C4-2B (cell line): ENCODE results near the gene AIFM1.

ENCODE experiments used
- H3K27ac ChIP-seq: fragments of 450-650 bp; 2 replicates; pipeline ENCODE4 v1.5.1; 2017
- ZFX ChIP-seq: fragments of 450-650 bp; IDR thresholded peaks from 2 replicates; pipeline ENCODE4 v1.6.1; 2017
- TF ChIP-seq, protein P1 (sequence below): fragments of 450-650 bp; conservative IDR thresholded peaks from 2 replicates; pipeline ENCODE4 v1.5.1; 2017; ENCODE audit warnings: mild to moderate bottlenecking

The AIFM1 gene

DNA sequence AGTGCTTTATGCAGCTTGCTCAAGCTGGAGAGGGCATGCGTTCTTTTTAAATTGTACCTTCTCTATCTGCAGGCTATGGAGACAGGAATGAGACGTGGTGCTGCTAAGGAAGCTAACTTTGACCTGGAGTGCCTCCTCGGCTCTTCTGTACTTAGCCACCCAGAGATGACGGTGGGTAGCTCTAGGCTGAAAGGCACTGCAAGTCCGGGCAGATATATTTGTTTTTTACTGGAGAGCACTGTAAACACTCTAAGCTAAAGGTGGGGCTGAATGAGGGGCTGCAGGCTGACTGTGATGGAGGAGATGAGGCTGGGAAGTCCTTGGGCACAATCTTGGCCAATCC, 67.5 kb downstream of the AIFM1 start:
- no peak overlapping the region for H3K27ac ChIP-seq
- TF ChIP-seq, protein P1, sequence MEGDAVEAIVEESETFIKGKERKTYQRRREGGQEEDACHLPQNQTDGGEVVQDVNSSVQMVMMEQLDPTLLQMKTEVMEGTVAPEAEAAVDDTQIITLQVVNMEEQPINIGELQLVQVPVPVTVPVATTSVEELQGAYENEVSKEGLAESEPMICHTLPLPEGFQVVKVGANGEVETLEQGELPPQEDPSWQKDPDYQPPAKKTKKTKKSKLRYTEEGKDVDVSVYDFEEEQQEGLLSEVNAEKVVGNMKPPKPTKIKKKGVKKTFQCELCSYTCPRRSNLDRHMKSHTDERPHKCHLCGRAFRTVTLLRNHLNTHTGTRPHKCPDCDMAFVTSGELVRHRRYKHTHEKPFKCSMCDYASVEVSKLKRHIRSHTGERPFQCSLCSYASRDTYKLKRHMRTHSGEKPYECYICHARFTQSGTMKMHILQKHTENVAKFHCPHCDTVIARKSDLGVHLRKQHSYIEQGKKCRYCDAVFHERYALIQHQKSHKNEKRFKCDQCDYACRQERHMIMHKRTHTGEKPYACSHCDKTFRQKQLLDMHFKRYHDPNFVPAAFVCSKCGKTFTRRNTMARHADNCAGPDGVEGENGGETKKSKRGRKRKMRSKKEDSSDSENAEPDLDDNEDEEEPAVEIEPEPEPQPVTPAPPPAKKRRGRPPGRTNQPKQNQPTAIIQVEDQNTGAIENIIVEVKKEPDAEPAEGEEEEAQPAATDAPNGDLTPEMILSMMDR: no peak
- TF ChIP-seq ZFX: no peak

DNA sequence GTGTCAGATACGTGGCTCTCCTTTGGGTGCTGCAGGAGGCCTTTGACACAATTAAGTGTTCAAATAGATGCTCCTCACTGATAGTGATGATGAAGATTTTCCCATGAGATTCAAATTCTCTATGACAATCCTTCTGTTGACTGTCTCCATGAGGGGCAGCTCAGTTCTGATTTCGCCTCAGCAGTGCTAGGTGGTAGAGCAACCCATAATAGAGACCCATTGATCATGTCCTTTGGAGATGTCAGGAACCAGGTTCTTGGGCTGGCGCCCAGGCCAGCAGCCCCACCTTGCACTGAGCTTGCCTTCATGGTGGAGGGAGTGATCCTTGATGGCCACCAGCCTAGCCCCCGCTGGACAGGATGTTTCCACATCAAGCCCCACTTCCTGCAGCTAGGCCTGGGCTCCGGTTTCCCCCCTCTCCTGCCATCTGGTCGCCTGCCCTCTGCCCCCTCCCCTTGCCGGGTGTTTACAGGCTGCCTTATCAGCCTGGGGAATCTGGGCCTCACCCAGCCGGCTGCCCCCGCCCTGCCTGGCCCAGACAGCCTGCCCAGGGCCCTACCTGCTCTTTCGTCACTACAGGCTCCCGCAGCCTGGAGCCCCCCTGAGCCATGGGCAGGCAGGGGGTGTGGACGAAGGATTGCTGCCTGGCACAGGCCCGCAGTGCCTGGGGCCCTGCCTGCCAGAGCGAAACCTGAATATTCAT, 68.0 kb downstream of the AIFM1 start:
- H3K27ac ChIP-seq: no peak overlapping the region
- TF ChIP-seq, protein P1: no peak
- TF ChIP-seq ZFX: no peak

DNA sequence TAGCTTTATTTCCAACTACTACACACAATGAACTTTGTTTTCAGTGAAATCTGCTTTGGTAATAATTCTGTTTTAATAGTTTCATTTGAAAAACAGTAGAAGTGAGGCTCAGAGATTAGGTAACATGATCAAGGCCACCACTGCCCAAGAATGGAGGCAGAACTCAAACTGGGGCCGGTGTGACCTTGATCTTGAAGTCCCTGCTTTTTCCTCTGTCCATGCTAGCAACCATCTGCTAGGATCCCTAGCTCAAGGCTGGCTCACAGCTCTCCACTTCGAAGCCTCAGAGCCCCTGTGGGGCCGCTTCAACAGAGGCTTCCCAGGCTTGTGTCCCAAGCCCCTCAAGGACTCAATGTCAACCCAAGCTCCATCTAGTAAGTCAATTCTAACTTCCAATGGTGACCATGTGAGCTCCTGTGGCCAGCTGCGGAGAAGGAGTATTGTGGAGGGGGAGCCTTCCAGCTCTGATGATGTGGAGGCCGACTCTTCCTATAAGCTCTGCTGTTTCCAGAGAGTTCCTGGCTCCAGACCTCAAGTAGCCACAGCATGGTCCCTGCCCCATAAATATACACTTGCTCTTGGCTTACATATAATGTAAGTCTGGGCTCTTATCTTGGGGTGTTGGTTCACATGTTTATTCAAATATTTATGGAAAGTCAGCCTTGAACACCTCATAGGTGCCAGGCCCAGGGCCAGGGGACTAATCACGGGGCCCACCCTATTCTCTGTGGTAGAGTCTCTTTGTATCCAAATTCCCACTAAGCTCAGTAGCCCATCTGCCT, 70.2 kb downstream of the AIFM1 start:
- no peak overlapping the region for H3K27ac ChIP-seq
- TF ChIP-seq, protein P1: no peak

DNA sequence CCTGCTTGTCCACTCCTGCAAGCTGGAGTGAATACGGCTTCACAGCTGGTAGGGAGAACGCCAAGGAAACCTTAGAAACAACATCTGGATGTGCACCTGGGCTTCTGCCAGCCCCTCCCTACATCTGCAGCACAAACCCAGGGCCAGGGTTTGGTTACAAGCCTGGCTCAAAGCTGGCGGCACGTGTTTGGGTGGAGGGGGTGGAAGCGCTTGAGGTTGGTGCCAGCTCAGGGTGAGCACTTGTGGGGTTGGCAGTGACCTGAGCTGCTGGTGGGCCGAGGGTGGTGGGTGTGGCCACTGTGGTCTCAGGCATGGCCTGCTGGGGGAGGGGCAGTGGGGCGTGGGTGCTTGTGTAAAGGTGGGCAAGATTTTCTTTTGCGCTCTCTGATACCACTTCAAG, 70.9 kb downstream of the AIFM1 start:
- no peak overlapping the region for H3K27ac ChIP-seq
- TF ChIP-seq, protein P1: no peak
- no peak for TF ChIP-seq ZFX

DNA sequence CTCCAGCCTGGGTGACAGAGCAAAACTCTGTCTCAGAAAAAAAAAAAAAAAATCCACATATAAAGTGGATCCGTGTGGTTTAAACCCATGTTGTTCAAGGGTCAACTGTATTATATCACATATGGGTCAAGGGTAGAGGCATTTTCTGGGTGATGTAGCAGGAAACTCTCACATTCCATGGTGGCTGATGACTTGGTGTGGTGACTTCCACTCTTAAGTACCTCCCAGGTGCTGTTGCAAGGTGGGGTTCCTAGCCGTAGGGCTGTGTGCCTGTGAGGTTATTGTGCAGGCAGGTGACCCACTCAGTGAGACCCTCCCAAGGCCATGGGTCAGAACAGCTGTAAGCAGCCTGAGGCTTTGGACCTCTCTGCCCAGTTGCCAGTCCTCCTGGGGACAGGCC, 72.4 kb downstream of the AIFM1 start:
- no peak overlapping the region for H3K27ac ChIP-seq
- TF ChIP-seq, protein P1: no peak

DNA sequence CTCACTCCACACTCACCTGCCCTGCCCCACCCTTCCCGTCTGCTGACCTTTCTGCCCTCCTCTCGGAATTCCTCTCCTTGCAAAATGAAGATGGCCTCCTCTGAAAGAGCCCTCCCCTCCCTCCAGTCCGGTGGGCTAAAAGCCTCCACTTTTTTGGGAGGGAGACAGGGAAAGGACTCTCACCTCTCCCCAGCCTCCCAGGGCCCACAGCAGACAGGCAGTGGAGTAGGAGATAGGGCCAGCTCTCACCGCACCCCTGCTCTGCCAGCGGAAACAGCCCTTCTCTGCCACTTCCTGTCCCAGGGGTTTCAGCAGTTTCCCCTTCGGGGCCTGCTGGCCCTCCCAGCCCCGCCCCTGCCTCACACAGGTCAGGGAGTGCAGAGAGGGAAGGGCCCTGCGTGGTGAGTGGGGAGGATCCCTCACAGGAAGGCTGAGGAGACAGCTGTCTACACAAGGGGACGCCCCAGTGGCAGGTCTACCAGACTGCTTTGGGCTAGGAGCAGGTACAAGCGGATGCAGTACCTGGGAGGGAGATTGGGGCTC, 73.6 kb downstream of the AIFM1 start:
- no peak for TF ChIP-seq ZFX
- TF ChIP-seq, protein P1: no peak
- H3K27ac ChIP-seq: no peak overlapping the region

DNA sequence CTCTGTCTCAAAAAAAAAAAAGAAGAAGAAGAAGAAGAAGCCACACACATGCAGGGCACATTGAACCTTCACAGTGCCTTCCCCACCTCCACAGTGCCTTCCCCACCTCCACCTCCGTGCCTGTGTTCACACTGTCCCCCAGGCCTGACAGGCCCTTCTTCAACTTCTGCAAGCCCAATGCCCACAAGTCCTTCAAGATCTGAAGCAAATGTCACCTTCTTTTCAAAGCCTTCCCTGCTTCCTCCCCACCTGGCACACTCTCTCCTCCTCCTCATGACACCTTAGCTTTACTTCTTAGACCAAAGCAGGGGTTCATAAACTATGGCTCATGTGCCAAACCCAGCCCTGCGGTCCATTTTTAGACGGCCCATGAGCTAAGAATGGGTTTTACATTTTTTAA, 75.3 kb downstream of the AIFM1 start:
- TF ChIP-seq, protein P1: no peak
- TF ChIP-seq ZFX: no peak
- no peak overlapping the region for H3K27ac ChIP-seq
